Measurements from ENCODE around the gene AK5.

Gene AK5

DNA sequence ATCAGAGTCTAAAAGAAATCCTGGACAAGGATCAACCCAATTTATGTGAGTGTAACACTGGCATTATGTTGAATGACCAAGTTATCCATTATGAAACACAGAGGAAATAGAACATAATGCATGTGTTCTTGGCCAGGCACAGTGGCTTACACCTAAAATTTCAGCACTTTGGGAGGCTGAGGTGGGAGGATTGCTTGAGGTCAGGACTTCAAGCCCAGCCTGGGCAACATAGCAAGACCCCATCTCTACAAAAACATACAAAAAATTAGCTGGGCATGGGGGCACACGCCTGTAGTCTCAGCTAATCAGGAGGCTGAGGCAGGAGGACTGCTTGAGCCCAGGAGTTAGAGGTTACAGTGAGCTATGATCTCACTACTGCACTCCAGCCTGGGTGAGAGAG is 270.8 kb downstream of the AK5 start:
- DNase-seq: no peak

DNA sequence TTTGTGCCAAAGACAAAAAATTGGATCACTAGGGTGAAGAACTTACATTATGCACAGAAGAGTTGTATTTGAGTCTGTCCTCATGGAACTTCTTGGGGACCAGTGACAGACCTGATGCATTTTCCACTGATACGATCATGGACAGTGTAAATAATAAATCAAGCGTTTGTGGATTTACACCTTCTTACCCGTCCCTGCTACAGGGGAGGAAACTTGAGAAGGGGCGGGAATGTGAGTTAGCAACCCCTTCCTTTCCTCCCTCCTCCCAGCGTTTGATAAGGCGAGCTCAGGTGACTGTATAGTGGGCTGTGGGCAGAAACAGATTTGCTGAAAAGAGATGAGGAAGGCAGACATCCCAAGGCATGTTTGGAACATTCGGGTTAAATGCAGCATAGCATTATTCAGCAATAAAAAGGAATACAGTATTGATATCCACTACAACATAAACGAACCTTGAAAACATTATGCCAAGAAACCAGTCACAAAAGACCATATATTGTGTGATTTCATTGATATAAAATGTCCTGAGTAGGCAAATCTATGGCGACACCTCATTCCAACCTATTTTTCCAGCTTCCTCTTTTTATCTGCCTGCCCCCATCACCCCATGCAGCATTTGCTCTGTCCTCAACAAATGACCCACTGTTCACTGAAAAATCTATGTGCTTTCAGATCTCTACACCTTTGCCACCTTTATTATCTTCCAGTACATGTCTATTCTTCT is 271.9 kb downstream of the AK5 start:
- DNase-seq: no peak

- no peak for DNase-seq
Observed at GRCh38 chr1:77556045-77556444, 274.2 kb downstream of the AK5 start.

- no peak for DNase-seq
Observed at GRCh38 chr1:77557053-77557452, 275.2 kb downstream of the AK5 start.

DNA sequence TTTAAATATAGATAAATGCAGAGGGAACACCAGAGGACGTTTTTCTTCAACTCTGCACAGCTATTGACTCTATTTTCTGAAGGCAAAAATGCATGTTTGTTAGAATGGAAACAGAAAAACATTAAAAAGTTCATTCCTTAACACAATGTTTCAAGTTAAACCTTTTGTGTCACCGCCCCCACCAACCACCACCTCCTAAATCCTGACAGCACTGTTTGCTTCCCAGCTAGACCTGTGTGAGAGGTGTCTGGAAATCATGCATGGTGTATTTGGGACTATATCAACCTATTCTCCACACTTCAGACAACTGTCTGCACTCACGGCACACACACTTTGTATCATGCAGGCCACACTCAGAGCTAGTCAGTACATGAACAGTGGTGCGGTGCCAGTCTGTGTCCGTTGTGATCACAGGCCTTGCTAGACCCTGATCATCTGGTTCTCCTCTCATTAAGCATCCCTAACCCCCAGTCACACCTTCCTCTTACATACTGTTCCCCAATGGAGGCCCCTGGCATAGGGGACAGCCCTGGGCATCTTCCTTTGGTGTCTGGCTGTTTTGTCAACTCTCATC is 276.9 kb downstream of the AK5 start:
- DNase-seq: no peak

- DNase-seq: no peak
Observed at GRCh38 chr1:77560741-77561140, 278.9 kb downstream of the AK5 start.

- DNase-seq: no peak
Observed at GRCh38 chr1:77562596-77563150, 280.9 kb downstream of the AK5 start.

DNA sequence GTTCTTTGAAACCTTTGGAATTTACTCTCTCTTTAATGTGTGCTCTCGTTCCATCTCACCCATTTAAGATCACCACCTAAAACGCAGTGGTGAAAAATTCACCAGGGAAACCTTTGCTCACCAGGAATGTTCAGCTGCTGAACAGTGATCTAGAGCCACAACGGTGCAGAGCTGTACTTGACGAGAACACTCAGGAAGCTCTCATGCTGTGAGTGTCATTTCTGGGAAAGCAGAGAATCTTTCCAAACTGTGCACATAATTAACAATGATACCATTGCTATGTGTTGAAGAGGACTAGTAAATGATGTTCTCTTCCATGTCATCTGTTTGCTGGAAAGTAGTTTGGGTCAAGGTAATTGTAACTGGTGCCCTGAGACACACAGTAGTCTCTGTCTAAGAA is 283.5 kb downstream of the AK5 start:
- DNase-seq: no peak

DNA sequence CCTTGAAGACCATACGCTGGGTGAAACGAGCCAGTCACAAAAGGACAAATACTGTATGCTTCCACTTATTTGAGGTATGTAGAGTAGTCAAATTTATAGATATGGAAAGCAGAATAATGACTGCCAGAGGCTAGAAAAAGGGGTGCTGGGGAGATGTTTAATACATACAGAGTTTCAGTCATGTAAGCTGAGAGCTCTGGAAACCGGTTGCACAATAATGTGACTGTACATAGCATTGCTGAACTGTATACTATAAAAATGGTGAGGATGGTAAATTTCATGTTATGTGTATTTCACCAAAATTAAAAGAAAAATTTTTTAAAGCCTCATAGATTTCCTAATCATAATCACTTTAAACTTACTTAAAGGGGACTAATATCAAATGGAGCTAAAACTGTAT is 289.8 kb downstream of the AK5 start:
- DNase-seq: no peak

DNA sequence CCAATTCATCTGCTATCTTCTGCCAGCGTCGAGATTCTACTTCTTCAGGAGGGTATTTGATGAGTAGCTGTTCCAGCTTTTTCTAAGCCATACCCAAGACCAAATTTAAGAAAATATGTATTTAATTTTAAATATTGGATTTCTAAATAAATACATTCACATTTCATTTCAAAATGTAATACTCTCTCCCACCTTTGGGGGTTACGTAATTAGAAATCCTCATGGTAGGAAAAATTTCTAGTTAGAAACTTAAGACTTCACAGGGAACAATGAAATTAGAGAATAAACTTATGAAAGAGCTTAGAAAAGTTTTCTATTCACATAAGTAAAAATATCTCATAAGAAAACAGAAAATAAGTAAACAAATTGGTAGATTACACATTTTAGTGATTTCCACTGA is 297.7 kb downstream of the AK5 start:
- DNase-seq: no peak

DNA sequence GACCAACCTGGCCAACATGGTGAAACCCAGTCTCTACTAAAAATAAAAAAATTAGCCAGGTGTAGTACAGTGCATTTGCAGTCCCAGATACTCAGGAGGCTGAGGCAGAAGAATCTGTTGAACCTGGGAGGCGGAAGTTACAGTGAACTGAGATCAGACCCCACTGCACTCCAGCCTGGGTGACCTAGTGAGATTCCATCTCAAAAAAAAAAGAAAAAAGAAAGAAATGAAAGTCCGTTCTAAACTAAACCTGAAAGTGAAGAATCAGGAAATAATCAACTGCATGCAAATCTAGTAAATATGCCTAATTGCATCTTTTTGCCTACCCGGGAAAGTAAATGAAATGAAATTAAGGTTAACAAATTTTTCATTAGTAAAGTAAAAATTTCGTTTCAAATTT is 301.1 kb downstream of the AK5 start:
- DNase-seq: no peak

DNA sequence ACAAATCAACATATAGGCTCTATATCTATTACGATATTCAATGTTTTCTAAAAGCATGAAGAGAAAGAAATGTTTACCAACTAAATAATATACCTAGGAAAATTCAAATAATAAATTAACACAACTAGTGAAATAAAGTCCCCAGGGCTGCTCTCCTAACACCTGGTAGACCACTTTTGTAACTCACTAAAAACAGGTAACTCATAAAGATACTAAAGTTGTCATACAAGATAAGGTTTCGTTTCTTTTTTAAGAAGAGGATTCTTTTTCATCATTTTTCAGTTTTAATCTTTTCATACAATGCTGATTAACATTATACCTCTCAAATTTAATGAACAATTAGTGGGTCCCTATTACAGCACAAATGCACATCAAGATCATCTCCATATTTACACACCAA is 301.7 kb downstream of the AK5 start:
- no peak for DNase-seq

GRCh38 chr1:77584884-77585283 is 303.1 kb downstream of the AK5 start:
- DNase-seq: no peak

- DNase-seq: no peak
Observed at GRCh38 chr1:77585610-77586314, 303.9 kb downstream of the AK5 start.

DNA sequence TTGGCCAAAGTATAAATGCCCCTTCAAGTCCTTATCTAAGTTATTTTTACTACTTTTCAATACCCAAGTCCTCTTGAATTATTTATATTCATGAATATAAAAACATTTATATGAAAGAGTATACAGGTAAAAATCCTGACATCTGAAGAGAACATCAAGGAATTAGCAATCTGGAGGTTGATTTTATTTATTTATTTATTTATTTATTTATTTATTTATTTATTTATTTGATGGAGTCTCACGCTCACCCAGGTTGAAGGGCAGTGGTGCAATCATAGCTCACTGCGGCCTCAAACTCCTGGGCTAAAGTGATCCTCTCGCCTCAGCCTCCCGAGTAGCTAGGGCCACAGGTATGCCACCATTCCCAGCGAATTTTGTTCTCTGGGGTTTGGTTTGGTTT is 307.4 kb downstream of the AK5 start:
- no peak for DNase-seq

- DNase-seq: no peak
Observed at GRCh38 chr1:77590651-77591050, 308.8 kb downstream of the AK5 start.

- no peak for DNase-seq
Observed at GRCh38 chr1:77592906-77593305, 311.1 kb downstream of the AK5 start.

DNA sequence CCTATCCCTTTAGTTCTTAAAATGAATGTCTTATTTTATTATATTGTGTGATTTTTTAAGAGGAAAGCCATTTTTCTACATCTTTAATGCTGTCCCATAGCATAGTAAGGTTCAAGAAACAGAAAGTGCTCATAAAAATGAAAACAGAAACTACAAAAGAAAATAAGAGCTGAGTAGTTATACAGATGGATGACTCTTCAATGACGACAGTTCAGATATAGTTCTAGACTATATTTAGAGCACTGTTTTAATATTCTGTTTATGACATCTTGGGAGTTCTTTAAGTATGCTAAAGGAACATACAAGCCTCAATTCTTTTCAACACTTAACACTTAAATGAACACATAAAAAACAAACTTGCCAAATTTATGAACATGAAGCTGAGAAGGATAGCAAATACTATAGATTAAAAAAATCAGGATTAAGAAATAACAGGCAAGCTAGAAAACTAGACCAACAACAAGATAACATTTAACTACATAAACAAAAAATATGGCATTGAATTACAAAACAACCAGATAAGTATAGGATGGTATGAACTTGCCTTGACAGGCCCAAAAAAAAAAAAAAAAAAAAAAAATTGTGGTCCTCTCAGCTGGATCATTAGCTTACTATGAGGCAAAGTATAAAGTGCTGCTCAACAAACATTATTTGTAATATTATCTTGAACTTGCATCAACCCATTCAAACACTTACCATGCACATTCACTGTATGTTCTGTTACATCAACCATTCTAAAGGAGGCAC is 312.7 kb downstream of the AK5 start:
- no peak for DNase-seq

GRCh38 chr1:77597310-77597709 is 315.5 kb downstream of the AK5 start:
- no peak for DNase-seq

GRCh38 chr1:77605246-77606026 is 323.6 kb downstream of the AK5 start:
- DNase-seq: no peak

DNA sequence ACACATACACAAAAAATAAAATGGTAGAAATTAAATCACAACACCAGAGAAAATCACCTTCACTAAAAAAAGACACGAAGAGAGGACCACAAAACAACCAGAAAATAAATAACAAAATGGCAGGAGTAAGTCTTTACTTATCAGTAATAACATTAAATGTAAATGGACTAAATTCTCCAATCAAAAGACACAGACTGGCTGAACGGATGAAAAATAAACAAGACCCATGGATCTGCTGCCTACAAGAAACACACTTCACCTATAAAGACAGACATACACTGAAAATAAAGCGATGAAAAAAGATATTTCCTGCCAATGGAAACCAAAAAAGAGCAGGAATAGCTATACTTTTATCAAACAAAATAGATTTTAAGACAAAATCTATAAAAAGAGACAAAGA is 327.1 kb downstream of the AK5 start:
- DNase-seq: no peak
